NCI-H2107 treated with DMSO at 0.1 percent for 48 hours (cell line): ENCODE results near the gene ATG7.

ENCODE experiments used
- DNase-seq: peaks from one replicate; lab custom pipeline; 2025; ENCODE audit not compliant: unreplicated experiment; lab: John Stamatoyannopoulos, UW

ATG7 gene

DNA sequence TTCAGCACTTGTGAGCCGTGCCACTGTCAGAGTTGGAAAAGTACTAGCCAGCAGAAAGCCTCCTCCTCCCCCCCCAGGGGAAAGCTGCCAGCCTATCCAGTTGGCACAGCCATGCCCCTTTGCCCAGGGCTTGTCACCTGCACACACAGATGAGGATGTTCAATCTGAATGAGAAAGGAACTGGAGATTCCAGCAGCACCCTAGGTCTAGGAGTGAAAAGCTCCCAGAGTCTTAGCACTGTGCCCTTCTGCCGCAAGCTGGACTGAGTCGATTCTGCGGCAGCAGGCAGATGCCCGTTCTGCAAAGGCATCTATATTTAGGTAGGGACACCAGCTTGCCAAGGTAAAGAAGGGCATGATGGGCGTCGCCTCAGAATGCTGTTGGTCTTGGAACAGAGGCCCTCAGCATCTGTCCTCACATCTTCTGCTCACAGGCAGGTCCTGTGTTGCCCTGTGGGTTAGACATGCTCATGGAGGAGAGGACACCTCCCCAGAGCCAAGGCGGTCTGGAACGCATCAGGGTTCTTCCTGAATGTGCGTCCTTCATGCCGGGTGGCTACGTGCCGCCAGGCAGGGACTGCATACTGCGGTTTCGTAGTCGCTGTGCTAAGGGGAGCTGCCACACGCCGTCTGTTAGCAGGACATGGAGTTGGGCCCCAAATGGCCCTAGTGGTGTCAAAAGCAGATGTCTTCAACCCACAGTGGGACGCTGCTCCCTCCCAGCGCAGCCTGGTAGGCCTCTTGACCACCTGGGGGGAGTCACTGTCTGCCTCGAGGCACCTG is 262.0 kb downstream of the ATG7 start:
- DNase-seq, result no peak

DNA sequence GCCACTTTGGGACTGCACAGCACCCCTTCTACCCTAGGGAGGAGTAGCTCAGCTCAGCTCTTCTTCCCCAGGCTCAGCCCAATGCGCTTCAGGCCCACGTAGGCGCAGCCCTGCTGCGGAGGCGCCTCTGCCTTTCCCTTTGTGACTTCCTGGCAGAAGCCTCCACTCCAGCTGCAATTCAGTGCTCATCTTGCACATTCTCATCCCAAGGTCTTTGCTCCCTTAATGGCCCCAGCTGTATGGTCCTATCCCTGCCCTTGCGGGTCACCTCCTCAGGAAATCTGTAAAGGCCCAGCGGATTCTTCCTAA is 262.6 kb downstream of the ATG7 start:
- no peak for DNase-seq

DNA sequence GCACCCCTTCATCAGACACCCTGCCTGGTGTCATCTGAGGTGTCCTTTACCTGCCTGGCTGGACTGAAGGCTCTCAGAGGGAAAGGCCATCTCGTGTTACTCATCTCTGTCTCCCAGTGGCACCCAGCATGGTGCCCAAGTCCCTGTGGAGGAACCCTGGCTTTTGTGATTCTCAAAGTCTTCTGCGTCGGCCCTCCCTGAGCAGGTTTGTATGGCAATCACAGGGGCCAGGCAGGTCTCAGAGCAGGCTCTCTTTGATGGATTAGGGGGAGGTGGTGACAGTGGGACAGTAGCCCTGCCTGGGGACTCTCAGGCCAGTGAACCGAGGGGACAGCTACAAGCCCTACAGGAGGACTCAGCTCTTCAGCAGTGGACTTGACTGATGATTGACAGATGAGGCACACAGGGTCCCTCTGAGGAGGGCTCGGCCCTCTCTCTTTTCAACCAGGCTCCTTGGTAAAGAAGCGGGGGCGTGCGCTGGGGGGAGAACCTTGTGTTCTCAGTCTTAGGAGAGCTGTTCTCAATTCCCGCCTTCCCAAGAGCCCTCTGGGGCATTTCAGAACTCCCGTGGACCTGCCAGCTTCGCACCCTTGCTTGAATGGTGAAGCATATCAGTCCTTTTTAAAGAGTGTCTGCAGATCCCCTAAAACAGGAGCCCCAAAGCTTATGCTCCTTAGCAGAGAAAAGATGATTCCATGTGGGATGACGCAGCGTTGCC is 263.2 kb downstream of the ATG7 start:
- no peak for DNase-seq

DNA sequence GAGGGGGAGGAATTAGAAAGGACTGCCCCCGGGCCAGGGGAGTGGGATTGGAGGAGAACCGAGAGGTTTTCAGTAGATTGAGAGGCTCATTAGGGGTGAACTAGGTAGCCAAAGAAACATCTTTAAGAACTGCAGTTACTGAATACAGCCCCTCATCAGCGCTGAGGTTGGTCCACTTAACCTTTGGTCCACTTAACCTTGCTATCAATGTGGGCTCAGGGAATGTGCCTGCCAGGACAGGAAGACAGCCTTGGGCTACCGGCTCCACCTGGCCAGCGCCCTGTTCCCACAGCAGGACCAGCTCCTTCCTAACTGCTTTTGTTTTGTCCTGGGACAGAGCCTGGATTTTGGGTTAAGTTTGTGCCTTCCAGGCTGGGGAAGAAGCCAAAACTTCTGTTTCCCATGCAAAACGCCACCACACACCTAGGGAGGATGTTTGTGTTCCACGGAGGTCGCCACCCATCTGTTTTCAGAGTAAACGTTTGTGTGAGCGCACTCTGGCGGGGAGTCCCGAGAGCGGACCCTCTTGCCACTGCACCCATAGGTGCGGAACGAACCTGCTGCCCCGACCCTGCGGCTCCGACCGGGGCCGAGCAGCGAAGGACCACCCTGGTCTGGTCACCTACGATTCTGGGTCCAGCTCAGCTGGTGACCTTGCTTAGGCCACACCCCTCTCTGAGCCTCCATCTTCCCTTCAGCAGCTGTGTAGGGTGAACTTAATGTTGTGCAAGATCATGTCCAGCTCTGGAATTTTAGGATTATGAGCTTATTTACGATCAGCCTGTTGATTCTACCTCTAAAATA is 264.1 kb downstream of the ATG7 start:
- no peak for DNase-seq

DNA sequence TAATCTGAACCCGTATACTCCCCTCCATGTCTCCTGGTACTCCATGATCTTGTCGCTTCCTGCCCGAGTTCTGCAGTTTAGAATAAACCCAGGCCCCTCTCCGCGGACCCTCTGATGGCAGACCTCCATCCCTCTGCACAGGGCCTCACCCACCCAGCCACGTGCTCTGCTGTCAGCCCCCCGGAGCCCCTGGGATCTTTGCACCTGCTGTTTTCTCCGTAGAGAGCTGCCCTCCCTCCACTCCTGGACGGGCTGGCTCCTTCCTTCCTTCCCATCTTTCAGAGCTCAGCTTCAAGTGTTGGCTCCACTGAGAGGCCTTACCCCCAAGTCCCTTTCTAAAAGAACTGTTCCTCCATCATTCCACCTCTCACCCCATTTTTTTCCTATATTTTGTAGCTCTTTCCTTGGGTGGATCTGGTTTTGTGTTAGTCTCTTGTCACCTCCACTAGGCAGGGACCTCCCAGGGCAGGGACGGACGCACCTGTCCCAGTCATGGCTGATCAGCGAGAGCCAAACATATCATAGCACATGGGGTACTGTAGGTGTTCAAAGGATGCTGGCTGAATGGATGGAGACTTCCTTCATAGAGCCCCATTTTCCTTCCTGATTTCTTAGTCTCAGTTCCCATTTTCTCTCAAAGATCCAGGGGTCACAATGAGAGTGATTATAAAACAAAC is 264.9 kb downstream of the ATG7 start:
- no peak for DNase-seq

DNA sequence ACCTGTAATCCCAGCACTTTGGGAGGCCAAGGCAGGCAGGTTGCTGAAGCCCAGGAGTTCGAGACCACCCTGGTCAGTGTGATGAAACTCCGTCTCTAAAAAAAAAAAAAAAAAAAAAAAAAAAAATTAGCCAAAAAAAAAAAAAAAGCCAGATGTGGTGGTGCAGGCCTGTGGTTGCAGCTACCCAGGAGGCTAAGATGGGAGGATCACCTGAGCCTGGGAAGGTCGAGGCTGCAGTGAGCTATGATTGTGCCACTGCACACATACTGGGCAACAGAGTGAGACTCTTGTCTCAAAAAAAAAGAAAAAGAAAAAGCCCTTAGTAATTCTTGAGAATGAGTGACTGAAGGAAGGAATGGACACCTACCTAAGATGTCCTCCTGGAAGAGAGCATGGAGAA is 266.4 kb downstream of the ATG7 start:
- no peak for DNase-seq

DNA sequence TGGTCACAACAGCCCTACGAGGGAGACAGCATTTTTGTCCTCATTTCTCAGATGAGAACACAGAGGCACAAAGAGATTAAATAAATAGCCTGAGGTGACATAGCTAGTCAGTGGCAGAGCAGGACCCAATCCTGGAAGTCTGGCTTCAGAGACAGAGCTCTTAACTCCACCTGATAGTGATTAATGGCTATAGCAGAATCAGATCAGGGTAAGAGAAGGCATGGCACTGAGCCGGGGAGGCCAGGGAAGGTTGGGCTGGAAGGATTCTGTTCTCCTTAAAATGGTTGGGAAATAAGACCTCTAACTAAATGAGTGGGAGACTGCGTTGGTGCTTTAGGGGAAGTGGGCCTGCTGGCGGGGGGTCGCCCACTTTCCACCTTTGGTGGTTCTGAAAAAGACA is 267.0 kb downstream of the ATG7 start:
- no peak for DNase-seq

DNA sequence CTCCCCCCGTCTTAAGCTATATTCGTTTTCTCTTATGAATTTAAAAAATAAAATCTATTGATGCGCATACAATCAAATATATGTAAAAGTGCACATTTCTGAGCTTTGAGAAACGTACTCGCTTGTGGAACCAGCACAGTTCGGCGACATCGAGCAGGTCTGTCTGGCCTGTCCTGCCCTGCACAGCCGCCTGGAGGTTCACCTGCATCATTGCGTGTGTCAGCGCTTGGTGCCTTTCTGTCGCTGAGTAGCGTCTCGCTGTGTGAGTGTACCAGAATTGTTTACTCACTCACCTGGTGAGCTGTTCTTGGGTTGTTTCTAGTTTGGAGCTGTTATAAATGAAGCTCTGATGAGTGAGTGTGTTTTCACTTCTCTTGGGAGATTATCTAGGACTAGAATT is 267.5 kb downstream of the ATG7 start:
- DNase-seq, result no peak

DNA sequence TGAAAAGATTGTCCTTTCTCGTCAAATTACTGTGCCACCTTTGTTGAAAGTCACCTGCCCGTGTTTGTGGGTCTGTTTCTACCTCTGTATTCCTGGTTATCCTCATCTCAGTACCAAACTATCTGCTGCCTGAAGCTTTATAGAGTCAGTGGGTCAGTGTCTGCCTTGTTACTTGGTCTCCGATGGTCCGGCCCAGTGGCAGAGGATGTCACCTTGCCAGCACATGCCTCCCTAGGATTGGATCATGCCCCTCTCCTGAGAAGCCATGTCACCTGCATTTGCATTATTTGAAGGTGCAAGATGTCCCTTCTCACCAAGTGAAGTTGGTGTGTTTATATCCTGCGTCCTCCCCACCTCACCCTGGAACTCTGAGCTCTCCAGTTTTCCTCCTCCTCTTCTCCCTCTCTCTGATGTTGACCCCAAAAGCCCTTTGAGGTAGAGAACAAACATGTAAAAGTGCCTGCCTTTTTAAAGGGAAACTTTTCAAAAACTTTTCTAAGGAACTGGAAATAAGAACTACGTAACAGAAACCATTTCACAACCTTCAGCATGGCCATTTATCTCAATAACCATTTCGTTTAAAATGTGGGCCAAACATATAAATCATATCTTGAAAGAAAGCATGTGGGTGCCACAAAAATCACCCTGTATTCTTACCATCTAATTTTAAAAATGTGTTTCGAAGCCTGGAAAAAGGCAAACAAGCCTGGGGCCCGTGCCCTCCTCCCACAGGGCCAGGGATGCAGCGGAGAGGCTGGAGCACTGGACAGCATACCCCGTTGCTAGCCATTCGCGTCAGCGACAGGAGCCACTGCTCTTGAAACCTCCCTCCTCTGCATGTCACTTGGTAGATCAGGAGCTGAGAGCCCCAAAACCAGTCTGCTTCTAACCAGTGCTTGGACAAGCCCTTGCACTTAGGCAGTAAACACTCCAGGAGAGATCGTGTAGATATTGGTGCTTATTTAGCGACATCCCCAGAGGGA is 269.4 kb downstream of the ATG7 start:
- no peak for DNase-seq

DNA sequence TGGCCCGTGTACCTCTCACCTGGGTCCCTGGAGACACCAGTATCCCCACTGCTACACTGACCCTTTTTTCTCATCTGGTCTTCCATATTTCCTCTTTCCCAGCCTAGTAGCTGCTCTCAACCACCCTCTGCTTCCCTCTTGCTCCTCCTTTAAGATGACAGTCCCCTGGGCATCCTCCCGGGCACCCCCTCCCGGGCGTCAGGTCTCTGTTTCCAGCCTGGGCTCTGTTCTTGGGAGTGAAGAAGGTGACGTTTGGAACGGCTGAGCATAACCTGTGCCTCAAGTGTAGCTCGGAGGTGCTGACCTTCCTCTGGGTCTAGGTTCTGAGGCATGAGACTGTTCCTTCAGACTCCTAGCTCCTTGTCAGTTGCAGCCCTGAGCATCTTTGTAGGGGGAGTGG is 270.4 kb downstream of the ATG7 start:
- DNase-seq, result no peak

DNA sequence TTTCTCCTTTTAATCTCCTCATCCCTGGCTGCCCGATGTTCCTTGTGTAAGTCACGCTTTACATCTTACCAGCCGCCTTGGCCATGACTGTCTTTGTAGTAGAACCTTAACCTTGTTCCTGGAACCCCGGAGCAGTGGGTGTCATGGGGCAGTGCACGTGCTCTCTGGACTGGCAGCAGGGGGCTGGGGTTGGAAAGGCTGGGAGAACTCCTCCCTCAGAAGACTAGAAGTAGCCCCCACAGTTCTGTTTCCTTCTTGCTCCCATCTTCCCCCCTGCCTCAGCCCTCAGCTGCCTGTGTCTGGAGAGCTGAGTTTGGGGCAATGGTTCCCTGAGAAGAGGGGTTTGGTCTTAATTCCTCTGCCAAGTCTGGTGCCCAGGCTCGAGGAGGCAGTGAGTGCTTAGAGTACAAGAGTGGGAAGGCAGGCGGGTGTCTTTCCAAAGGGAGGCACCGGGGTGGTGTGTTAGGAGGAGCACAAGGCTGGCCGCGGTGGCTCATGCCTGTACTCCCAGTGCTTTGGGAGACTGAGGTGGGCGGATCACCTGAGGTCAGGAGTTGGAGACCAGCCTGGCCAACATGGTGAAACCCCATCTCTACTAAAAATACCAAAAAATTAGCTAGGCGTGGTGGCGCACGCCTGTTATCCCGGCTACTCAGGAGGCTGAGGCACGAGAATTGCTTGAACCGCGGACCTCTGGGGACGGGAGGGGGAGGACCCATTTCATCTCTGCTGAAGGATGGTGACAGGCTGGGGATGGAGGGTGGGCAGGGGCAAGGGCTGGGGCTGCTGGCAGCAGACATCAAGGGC is 271.1 kb downstream of the ATG7 start:
- no peak for DNase-seq

DNA sequence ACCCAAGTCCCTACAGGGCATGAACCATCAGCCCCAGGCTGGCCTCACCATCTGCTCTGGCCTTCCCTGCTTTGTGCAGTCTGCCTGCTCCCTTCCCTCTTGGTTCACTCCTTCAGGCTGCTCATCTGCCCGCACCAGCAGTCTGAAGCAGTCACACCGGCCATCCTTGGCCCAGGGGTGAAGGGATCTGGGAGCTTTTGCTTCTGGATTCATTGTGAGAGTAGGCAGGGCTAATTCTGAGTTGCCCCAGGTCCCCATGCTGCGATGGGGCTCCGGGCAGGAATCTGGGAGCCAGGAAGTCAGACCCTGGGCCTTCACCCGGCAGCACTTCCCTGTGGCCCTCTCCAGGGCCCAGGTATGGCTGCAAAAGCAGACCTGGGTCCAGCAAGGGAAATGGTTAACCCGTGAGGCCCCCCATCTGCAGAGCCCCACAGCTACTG is 271.8 kb downstream of the ATG7 start:
- DNase-seq, result no peak

DNA sequence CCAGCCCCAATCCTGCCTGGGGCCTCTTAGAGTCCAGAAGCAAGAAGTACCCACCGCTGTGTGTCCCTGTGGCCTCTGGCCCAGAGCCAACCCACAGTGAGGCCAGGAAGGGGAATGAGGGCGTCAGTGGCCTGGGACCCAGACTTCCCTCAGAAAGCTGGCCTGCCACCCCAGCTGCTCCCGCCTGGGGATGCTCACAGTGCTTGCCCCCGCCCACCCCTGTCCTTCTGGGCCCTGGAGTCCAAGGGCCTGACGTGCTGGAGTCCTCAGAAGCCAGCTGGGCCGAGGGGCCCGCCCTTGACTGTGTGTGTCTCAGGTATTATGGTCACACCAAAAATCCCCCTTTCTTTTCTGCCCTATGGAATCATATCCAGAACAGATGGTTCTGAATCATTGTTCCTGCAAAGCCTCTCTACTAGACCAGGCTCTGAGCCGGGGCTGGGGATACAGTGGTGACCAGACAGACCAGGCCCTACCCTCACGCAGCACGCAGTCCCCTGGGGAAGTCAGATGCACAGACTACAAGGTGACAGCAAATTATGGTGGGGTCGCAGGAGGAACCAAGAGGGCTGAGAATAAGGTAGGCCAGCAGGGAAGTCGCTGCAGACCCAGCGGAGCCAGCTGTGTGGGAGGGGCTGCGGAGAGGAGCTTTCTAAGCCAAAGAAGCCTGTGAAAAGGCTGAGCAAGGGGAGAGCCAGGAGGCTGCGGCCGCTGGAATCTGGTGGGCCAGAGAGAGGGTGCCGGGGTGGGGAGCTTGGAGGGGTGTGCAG is 272.4 kb downstream of the ATG7 start:
- no peak for DNase-seq

DNA sequence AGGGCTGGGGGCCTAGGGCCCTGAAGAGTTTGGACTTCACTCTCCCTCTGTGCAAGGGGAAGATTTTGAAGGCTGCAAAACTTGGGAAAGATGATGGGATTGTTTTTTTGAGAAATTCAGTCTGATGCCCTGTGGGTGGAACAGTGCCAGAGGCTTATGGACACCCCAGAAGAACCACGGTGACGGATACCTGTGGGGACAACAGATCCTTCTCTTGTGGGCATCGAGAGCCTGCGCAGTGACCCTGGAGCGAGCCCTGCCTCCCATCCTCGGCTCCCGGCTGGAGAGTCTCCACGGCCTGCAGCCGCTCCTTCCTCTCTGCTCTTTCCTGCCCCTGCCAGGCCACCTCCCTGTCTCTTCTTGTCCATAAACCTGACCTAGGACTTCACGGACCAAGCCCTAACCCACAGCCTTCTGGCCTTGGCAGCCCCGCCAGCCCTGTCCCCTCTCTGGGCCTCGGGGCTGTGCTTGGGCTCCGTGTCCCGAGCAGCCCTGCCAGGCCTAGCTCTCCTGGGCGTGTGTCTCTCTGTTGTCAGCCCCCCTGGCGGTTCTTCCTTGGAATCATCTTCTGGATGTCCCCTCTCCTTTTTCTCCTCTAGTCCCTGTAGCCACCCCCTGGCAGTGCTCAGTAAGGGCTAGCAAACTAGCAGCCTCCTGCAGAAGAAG is 273.1 kb downstream of the ATG7 start:
- no peak for DNase-seq

DNA sequence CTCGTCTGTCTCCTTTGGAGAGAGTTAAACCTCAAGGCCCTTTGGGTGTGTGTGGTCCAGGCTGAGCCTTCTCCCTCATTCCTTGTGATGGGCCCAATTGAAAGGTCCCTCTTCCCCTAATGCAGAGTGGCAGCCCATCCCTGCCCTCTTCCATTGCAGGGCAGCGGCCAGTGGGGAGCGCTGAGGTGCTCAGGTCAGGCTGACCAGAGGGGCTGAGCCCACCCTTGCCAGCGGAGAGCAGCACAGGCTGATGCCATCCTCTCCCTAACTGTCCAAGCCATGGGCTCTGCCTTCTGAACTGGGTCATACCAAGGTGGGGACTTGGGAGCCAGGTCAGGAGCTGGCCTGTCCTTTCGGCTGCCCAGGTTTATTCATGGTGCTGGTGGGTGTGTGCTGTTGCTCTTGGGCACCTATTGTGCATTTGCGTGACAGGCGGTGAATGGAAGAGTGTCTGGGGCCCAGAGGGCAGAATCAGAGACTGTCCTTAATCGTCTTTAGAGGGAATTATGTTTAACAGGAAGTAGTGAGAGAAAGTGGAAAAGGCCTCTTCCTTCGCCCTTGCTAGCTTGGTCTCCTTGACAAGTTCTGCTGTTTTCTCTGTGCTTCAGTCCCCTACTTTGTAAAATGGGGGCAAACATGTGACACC is 274.6 kb downstream of the ATG7 start:
- no peak for DNase-seq

DNA sequence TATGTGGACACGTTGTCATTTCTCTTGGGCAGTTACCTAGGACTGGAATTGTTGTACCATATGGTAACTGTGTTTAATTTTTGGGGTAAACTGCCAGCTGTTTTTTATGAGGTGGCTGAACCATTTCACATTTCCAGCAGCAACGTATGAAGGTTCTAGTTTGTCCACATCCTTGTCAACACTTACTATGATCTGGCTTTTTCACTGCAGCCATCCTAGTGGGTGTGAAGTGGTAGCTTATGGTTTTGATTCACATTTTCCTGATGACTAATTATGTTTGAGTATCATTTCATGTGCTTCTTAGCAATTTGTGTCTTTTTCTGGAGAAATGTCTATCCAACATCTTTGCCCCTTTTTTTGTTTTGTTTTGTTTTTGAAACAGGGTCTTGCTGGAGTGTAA is 275.3 kb downstream of the ATG7 start:
- no peak for DNase-seq

DNA sequence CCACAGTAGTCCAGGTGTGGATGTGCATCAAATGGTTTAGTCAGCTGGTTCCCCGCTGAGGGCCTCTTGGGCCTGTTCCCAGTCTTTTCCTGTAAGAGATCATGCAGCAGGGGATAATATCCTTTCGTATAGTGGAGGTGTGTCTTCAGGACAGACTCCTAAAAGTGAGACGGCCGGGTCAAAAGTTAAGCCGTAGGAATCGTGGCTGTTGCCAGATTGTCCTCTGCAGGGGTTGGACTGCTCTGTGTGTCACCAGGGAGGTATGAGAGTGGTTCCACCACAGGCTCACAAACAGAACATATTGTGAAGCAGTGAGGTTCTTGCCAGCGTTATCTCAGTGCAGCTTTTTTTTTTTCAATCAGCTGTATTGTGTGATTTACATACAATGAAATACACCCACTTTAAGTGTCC is 276.5 kb downstream of the ATG7 start:
- no peak for DNase-seq
